ENCODE measurements around the gene CAD.

CAD gene

GRCh38 chr2:27231921-27232320 is 14.8 kb downstream of the CAD start:
- no peak for DNase-seq

DNA sequence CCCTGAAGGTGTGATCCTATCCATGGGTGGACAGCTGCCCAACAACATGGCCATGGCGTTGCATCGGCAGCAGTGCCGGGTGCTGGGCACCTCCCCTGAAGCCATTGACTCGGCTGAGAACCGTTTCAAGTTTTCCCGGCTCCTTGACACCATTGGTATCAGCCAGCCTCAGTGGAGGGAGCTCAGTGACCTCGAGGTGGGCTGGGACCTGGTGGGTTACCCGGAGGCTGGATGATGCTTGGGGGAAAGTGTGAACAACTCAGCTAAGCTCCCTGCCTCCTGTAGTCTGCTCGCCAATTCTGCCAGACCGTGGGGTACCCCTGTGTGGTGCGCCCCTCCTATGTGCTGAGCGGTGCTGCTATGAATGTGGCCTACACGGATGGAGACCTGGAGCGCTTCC is 16.2 kb downstream of the CAD start:
- no peak for DNase-seq

DNA sequence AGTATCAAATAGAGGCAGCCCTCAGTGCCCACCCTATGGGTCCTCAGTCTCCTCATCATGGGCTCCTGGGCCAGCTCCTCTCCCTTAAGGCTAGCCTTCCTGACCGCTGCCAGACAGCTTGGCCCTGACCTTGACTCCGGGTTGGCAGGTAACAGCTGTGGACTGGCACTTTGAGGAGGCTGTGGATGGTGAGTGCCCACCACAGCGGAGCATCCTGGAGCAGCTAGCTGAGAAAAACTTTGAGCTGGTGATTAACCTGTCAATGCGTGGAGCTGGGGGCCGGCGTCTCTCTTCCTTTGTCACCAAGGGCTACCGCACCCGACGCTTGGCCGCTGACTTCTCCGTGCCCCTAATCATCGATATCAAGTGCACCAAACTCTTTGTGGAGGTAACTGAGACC is 19.0 kb downstream of the CAD start:
- no peak for DNase-seq

- no peak for DNase-seq
These were observed 19.5 kb downstream of the CAD start for GRCh38 chr2:27236626-27237025.

DNA sequence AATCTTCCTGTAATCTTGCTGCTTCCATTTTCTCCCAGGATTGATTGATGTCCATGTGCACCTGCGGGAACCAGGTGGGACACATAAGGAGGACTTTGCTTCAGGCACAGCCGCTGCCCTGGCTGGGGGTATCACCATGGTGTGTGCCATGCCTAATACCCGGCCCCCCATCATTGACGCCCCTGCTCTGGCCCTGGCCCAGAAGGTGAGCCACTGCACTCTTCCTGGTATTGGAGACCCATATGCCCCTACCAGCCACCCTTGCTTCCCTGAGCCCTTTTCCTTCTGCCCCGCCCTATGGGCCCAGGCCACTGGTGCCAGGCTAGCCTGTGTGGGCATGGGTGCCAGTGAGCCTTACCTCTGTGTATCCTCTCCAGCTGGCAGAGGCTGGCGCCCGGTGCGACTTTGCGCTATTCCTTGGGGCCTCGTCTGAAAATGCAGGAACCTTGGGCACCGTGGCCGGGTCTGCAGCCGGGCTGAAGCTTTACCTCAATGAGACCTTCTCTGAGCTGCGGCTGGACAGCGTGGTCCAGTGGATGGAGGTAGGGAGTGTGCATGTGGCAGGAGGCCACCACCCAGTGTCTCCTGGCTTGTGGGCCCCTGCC is 20.3 kb downstream of the CAD start:
- no peak for DNase-seq

GRCh38 chr2:27238976-27239375 is 21.8 kb downstream of the CAD start:
- DNase-seq, result no peak

GRCh38 chr2:27240406-27240805 is 23.2 kb downstream of the CAD start:
- no peak for DNase-seq

DNA sequence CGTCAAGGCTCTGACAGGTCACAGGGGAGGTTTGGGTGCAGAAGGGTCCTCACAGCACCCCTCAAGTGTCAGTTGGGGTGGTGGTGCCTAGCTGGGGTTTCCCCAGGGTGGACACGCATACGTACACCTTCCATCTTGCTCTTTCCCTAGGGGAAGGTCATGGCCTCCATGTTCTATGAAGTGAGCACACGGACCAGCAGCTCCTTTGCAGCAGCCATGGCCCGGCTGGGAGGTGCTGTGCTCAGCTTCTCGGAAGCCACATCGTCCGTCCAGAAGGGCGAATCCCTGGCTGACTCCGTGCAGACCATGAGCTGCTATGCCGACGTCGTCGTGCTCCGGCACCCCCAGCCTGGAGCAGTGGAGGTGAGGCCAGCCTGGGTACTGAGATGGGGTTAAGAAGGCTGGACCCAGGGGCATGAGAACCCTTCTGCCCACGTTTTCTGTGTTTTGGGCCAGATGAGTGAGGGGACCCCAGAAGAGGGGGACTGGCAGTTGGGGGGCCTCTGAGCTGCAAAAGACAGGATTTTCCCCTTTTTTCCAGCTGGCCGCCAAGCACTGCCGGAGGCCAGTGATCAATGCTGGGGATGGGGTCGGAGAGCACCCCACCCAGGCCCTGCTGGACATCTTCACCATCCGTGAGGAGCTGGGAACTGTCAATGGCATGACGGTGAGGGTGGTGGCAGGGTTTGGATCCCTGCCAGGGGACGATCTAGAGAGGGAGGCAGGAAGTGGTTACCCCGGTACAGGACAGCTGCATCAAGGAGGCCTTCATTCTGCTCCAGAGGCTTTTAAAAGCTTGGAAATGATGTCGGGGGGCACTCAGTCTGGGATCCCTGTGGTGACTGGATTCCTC is 24.8 kb downstream of the CAD start:
- DNase-seq, result no peak

GRCh38 chr2:27242614-27242951 is 25.4 kb downstream of the CAD start:
- no peak for DNase-seq

DNA sequence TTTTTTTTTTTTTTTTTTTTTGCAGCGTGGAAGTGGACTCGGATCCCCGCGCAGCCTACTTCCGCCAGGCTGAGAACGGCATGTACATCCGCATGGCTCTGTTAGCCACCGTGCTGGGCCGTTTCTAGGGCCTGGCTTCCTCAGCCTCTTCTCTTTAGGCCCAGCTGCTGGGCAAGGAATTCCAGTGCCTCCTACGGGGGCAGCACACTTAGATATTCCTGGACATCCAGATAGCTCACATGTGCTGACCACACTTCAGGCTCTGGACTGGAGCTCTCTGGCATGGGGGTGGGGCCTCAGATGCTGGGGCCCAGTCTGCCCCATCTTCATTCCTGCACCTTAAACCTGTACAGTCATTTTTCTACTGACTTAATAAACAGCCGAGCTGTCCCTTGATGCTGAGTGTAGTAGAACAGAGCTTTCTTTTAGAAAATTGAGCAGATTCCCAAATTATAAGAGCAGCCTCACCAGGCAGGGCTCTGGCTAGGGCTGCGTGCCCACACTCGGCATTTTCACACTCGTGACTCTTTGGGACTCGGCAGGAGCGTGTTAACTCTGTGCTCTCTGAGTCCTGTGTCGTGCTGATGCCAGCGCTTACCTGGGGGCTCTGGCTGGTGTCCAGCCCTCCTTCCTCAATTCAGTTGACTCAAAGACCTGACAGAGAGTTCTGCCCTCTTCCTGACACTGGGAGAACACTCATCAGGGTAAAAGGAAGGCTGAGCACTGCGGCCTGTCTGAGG is 26.4 kb downstream of the CAD start:
- no peak for DNase-seq

GRCh38 chr2:27245116-27245515 is 27.9 kb downstream of the CAD start:
- no peak for DNase-seq

DNA sequence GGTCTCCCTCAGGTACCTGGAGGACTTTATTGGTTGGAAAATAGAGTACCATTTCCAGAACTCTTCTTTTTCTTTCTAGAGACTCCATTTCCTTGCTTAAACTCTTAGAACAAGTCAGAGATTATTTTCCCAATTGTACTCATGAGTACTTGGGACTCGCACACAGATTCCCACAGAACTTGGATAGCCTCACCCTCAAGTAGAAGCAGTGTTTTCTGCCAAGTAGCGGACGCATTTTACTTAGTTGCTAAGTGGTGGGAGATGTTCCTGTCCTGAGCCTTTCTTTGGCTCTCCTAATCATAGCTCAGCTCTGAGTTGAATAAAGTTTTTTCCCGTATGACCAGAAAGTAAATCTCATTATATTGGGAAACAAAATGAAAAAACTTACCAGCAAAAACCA is 28.5 kb downstream of the CAD start:
- DNase-seq, result no peak

- DNase-seq, result no peak
These were observed 30.7 kb downstream of the CAD start for GRCh38 chr2:27247893-27248292.

GRCh38 chr2:27249159-27249890 is 32.2 kb downstream of the CAD start:
- DNase-seq, result no peak

DNA sequence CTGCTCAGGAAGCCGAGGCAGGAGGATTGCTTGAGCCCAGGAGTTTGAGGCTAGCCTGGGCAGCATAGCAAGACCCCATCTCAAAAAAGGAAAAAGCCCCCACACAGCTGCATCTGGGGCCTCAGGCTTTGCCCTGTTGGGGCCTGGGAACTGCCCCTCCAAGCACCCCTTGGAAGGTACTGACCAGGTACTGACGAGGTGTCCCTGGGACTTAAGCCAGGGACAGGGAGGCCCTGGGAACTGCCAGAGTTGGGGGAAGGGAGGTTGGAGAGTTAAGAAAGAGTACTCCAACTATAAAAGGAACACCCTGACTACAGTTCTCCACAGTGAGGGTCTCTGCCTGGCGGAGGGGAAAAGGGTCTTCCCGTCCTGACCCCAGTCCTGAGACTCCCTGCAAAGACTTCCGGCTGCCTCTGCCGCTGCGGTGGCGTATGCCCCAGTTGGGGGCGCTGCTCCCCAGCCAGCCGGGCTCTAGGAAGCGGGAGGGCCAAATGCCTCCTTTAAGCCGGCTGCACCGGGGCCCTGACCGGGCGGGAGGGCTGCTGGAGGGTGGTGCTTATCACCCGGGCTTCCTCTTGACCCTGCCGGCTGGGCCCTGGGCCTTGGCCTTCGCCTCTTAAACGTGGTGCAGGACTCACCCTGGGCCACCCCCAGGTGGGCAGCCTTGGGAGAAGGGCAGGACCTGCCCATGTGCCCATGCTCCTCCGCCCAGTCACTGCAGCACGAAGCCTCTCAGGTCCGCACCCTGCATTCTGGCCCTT is 32.9 kb downstream of the CAD start:
- DNase-seq, result peak; percentile 30

DNA sequence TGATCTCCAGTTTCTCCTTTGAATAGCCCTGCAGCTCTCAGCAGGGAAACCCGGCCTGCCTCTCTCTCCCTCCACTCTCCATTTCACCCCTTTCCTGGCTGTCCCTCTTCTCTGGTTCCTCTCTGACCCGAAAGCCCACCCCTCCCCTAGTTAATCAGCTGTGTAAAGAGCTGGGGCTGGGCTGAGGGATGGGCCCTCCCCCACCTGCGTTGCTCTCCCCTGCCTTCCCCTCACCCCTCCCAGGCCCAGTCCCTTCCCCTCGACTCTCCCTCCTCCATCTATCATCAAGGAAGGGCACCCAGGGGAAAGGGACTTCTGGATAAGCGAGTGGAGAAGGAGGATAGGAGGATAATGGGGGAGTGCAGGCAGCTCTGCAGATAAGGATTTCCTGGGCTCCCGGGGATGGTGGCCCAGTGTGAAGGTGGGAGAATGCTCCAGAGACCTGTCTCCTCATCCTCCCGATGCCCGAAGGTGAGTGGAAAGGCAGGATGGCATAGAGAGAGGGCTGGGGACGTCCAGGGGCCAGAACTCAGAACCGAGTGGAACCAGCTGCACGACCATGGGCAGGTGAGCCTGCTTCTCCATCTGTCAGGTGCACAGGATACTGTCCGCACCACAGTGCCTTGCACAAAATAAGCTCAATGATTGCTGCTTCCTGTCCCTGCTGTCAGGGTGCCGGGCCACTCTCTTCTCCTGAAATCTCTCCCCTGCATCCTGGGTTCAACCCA is 33.6 kb downstream of the CAD start:
- no peak for DNase-seq

- no peak for DNase-seq
These were observed 34.6 kb downstream of the CAD start for GRCh38 chr2:27251766-27252165.

DNA sequence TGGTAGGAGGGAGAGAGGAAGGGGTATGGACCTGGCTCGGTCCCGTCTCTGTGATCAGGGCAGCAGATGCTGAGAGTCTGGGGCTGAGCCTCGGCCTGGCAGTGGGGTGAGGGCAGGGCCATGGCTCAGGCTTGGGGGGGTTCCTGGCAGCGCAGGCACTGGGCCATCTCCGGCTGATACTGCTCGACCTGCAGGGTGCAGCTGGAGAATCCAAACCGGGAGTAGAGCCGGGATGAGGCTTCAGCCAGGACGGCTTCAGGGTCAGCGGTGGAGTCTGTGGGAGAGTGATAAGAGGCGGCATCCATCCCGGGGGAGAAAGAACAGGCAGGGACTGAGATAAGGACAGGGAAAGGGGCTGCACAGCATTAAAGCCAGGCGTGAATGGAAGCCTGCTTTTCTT is 38.0 kb downstream of the CAD start:
- DNase-seq, result no peak

GRCh38 chr2:27255660-27256059 is 38.5 kb downstream of the CAD start:
- DNase-seq, result no peak

GRCh38 chr2:27256855-27257454 is 39.8 kb downstream of the CAD start:
- DNase-seq, result no peak

DNA sequence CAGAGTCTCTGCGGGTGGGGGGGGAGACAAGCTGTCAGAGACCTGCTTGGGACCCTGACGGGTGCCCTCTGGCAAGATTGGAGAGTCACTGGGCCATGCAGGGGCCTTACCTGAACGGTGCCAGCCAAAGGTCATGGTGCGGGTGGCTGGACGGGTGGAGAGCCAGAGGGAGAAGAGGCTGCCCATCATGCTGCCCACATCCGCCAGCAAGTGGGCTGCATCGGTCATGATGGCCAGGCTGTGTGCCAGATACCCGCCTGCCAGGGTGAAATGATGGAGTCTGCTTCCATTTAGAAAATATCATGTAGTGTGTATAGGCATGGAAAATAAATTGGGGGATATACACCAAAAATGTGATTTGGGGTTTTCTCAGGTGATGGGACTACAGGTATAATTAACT is 40.9 kb downstream of the CAD start:
- no peak for DNase-seq

All from activated CD4-positive, alpha-beta T cell treated with anti-CD3 and anti-CD28 coated beads, Interleukin-2, amount 50 U/mL, for 4 hours (primary cell).